H1 (cell line): ENCODE results near the gene PRR35. TPM values are rescaled to one million over a fixed set of nuclear protein-coding genes. Genes with fewer than 3 reads are reported as not detected.

ENCODE experiments used
- EGR1 ChIP-seq: IDR thresholded peaks from 2 replicates; pipeline ENCODE4 v1.6.1; 2011; ENCODE audit warnings: low read depth, low read length, borderline replicate concordance
- MAFK ChIP-seq: IDR thresholded peaks from 2 replicates; pipeline ENCODE4 v1.6.1; 2012; ENCODE audit warnings: low read depth, mild to moderate bottlenecking, improper control_type of control experiment, low read length
- RBBP5 ChIP-seq: IDR thresholded peaks from 2 replicates; pipeline ENCODE4 v1.7.1; 2012; ENCODE audit warnings: low read depth, mild to moderate bottlenecking, inconsistent platforms, low read length, moderate library complexity, borderline replicate concordance
- SAP30 ChIP-seq: fragments of 300-600 bp; sonication (generic); IDR thresholded peaks from 2 replicates; pipeline ENCODE4 v1.7.1; 2012; ENCODE audit warnings: low read length, moderate library complexity, mild to moderate bottlenecking, inconsistent platforms; ENCODE audit not compliant: insufficient read depth, insufficient replicate concordance
- polyA plus RNA-seq, 7 experiments: library from polyadenylated mRNA; depleted of rRNA in 3 of 7; stranded (reverse) in 5 of 7; unstranded in 2 of 7; fragments of >200 nt in 5 of 7; fragments of 200-250 nt in 2 of 7; gene quantifications; 1 replicate in 5 of 7; 2 replicates in 1 of 7; 4 replicates in 1 of 7; pipeline versions ENCODE4 v1.2.1 to v1.2.3, GENCODE V29; 2011 to 2013; ENCODE audit warnings: missing spikeins in 2 of 7, mixed read lengths in 2 of 7
- total RNA-seq: library from RNA; stranded (reverse); fragmentation: NEBNext Ultra II Directional; extraction: Animal tissue kit (Norgen Biotek cat#: 25700); gene quantifications from 2 replicates; pipeline ENCODE4 v1.2.1, GENCODE V29; 2021

Gene PRR35
- total and polyA plus RNA-seq, 2 of the 8 experiments (the other 6 are each of a cell fraction or from before 2014, with no cell fraction given): 0.38 to 0.50 TPM

DNA sequence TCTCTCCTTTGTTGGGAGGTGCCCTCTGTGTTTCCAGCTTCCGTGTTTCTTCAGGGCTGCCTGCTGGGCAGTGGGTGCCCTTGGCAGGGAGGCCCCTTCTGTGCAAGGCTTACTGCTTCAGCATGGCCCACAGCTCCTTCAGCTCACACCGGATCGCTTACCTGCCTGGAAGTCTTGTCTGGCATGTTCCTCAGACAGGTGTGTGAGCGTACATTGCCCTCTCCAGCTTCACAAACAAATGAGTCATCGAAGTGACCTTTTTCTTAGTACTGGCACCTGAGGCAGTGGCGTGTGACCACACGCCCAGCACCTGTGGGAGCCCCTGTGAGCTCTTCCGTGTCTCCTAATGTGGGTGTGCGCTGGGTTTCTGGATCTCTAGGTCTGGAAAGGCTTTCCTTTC, 33.2 kb downstream of the PRR35 start (continued):
- TF ChIP-seq MAFK (no peak), EGR1 (no peak), RBBP5 (no peak), SAP30 (no peak)
- TF ChIP-seq, all 59 proteins: peak for 0
